HG03039 (cell line): ENCODE measurements around the gene PTPRD.

Experiments
- ATAC-seq: cut with Tn5 transposase; IDR thresholded peaks from one replicate; pipeline ENCODE4 v1.9.1; 2021; ENCODE audit warnings: mild to moderate bottlenecking, moderate library complexity; ENCODE audit not compliant: unreplicated experiment

PTPRD gene

DNA sequence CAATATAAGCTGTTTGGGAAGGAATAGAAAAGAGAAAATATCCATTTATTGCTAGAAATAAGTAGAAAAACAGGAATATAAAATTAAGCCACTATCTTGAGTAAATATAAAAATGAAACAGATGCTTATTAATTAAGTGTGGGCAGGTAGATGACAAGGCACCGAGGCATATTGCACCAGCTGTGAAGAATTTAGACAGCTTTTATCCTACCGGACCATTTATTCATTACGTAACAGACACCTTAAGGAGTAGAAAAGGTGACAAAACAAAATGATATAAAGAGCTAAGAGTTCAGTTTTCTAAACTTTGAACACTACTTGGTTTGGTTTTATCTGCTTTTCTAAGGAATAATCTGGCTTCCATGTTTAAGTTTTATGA, 404.1 kb downstream of the PTPRD start:
- no peak for ATAC-seq

- no peak for ATAC-seq
Measured at GRCh38 chr9:10204276-10204675, 408.5 kb downstream of the PTPRD start.

- no peak for ATAC-seq
Measured at GRCh38 chr9:10173561-10173960, 439.2 kb downstream of the PTPRD start.

- no peak for ATAC-seq
Measured at GRCh38 chr9:10172476-10172875, 440.3 kb downstream of the PTPRD start.

DNA sequence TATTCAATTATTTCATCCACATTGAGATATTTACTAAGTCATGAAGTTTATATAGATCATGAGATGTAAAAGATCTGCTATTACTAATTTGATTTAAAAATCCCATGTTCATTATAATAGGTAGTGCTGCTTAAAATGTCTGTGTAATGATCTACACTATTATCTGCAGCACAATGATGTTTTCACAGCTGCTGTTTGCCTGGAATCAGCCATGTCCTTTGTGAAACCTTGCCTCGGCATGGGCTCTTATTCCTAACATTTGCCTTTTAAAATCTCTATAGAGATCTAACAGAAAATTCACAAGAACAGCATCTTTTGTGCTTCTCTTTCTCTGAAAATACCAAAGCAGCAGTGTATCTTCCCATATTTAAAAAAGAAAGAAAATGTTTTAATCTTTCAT, 444.6 kb downstream of the PTPRD start:
- no peak for ATAC-seq

GRCh38 chr9:10148796-10149195, 464.0 kb downstream of the PTPRD start:
- ATAC-seq, result no peak

GRCh38 chr9:10146517-10147331, 466.1 kb downstream of the PTPRD start:
- no peak for ATAC-seq

DNA sequence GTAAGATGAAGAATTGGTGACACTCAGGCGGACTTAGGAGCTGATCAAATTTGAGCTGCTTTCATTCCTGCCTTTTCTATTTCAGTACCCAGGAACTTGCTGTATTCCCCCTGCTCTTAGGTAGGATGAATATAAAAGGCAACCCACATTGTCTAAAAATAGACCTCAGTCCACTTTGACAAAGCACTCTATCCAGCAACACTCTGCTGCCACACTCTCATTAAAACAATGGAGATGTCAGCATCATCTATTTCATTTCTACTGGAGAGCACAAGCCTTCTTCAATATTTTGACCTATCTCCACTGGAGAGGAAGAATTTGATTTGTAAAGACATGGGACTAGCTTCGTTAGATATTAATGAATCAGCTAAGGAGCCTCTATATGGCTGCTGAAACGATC, 468.4 kb downstream of the PTPRD start:
- ATAC-seq, result no peak

GRCh38 chr9:10135553-10135952, 477.2 kb downstream of the PTPRD start:
- ATAC-seq, result no peak

- ATAC-seq, result no peak
Measured at GRCh38 chr9:10134266-10134665, 478.5 kb downstream of the PTPRD start.

DNA sequence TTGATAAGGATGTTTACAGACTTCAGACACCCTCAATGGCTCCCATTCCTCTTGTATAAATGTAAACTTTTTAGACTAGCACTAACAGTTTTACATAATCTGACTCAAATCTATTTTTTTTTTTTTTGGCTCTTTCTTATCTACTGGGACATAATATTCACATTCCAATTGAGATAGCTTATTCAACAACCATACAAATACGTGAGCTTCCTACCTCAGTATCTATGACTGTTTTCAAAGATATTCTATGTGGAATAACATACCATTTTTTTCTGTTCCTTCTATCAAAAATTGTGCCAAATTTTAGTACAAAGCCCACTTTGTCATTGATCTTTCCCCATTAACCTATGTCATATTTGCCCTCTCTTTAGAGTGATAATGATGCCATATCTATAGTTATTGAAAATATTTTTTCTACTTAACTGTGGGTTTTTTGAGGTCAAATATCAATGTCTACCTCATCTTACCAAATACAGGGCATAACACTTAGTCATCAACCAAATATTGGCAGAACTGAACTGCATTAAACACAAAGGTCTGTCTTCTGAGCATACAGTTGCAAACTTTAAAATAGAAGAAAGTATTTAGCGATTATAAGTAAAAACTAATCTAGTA, 482.6 kb downstream of the PTPRD start:
- no peak for ATAC-seq

- ATAC-seq, result no peak
Measured at GRCh38 chr9:10127867-10128266, 484.9 kb downstream of the PTPRD start.

GRCh38 chr9:10112798-10113197, 500.0 kb downstream of the PTPRD start:
- ATAC-seq, result no peak

DNA sequence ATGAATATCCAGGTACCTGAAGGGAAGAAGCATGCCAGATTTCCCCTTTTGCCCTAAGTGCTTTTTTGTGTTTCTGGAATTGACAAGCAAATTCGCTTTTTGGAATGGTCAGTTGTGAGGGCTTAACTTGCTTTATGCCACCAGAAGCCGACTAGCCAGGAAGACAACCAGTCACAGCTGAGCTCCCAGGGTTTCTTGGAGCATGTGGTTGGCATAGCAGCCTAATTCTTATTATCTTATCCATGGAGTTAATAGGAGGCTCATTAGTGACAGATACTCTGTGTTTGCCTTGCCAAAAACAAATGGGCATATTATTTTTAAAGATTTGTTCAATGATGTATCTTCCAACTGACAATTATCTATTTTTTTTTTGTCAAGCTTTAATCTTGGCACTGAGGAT, 500.7 kb downstream of the PTPRD start:
- no peak for ATAC-seq

GRCh38 chr9:10108815-10109214, 504.0 kb downstream of the PTPRD start:
- ATAC-seq, result no peak

GRCh38 chr9:10104774-10105173, 508.0 kb downstream of the PTPRD start:
- ATAC-seq, result no peak

DNA sequence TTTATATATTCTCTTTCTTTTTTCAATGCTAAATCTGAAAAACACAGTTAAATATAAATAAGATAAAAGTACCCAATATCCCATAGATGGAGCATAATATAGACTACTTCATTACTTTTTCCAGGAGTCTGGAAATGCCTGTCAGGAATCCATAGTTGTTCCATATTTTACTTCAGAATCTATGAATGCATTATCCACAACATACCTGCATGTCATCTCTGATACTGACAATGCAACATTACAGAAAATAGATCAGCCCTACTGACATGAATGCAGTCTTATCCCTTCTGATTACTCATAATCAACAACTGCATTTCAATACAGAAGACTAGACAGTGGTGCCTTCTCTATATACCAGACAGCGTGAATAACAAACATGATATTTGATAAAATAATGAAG, 517.6 kb downstream of the PTPRD start:
- no peak for ATAC-seq

DNA sequence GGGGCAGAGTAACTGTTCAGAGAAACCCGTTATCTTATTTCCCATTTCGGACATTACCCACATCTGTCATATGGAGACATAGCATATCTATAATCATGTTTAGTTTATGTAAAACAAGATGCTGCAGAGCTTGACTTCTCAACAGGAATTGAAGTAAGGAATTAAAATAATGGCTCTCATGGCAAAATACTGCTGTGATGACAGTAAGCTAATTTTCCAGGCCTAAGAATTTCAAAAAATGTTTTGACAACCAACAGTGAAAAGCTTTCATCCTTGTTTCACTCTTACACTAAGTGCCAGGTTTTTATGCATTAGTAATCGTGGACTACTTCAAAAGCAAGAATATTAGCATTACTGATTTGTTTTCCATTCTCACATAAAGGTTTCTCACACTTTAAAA, 518.2 kb downstream of the PTPRD start:
- ATAC-seq, result no peak

DNA sequence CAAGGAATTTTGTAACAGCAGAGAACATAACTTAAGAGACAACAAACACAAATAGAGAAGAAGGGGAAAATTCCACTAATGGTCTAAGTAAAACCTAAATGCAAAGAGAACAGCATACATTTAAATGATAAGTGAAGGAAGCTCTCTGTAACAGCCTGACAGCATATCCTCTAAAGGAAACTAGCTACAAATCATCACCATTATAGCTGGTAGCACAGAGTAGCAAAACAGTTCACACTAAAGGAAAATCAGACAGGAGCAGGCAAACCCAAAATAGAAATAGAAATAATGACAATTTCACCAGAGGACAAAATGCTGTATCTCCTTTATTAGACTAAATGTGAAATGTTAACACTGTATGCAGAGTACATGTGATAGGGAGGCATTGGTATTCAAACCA, 532.8 kb downstream of the PTPRD start:
- no peak for ATAC-seq

DNA sequence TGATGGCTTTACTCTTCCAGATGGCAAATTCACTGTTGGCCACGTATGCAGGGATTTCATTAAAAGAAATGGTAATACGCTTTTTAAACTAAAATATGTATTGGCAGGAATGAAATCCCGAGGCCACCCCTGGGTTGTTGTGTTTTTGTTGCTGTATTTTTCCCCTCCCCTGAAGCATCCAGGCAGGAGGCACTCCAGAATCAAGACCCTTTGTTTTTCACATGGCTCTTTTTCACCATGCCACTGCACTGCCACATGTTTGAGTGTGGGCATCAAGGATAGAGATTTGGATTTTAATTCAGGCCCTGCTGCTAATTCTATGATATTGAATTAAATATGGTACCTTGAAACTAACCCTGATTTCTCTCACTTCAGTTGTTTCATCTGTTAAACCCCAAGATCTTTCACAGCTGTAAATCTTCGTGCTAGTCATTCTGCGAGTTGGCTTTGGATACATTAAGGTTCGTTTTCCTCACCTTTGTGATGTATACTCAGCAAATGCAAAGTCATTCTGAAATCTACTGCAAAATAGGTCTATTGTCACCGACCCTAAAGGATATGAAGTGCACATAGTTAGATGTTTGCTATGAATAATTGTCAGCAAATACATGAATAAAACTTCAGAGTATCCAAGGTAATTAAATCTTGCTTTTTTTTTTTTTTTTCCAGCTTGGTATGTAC, 533.4 kb downstream of the PTPRD start:
- no peak for ATAC-seq

GRCh38 chr9:10071579-10071978, 541.2 kb downstream of the PTPRD start:
- no peak for ATAC-seq
